WTC11 (cell line): Measurements from ENCODE around the gene IQCF5. TPM values are rescaled to one million over a fixed set of nuclear protein-coding genes. Genes with fewer than 3 reads are reported as not detected.

Source experiments
- ATAC-seq: fragments of 200-7000 bp; cut with Tn5 transposase; 2 replicates; pipeline ENCODE4 v1.10.0; 2021; ENCODE audit warnings: mild to moderate bottlenecking, moderate library complexity
- CTCF ChIA-PET: fragments of 300-600 bp; sonication (Branson Sonifier 250); formaldehyde crosslinking; loops from one replicate; lab custom pipeline; 2021; ENCODE audit warnings: antibody characterized with exemption; lab: Charles Lee
- POLR2A ChIA-PET: fragments of 350-600 bp; sonication (Branson Sonifier 250); formaldehyde crosslinking; loops from one replicate; lab custom pipeline; 2021; ENCODE audit warnings: antibody characterized with exemption; lab: Charles Lee
- DNase-seq: peaks from one replicate; pipeline ENCODE4 v3.0.0; 2021; ENCODE audit warnings: low spot score
- H3K27ac Mint-ChIP-seq: 2 replicates; pipeline ENCODE4 v1.8.0; 2021; ENCODE audit warnings: mixed read lengths
- H3K27me3 Mint-ChIP-seq: 2 replicates; pipeline ENCODE4 v1.8.0; 2021; ENCODE audit warnings: low read depth, mild to moderate bottlenecking, moderate library complexity, mixed read lengths
- H3K36me3 Mint-ChIP-seq: 2 replicates; pipeline ENCODE4 v1.8.0; 2021; ENCODE audit warnings: mixed read lengths
- H3K4me1 Mint-ChIP-seq: 2 replicates; pipeline ENCODE4 v1.8.0; 2022; ENCODE audit warnings: mixed read lengths
- H3K4me3 Mint-ChIP-seq: 2 replicates; pipeline ENCODE4 v1.8.0; 2021; ENCODE audit warnings: mild to moderate bottlenecking, moderate library complexity, mixed read lengths
- H3K9me3 Mint-ChIP-seq: 2 replicates; pipeline ENCODE4 v1.8.0; 2021; ENCODE audit warnings: mixed read lengths
- CDX4 ChIP-seq: fragments of 250-450 bp; sonication (Bioruptor Pico); IDR thresholded peaks from 2 replicates; pipeline ENCODE4 v1.9.0; 2021; ENCODE audit warnings: moderate library complexity, mild to moderate bottlenecking, inconsistent platforms, borderline replicate concordance
- CREM ChIP-seq: sonication (generic); formaldehyde crosslinking; IDR thresholded peaks from 2 replicates; pipeline ENCODE4 v1.8.1; 2022; ENCODE audit warnings: mild to moderate bottlenecking, missing genetic modification reagents, moderate library complexity
- CTCF ChIP-seq: fragments of 200-600 bp; IDR thresholded peaks from 2 replicates; pipeline ENCODE4 v1.8.0; 2022; ENCODE audit warnings: antibody characterized with exemption
- ESRRA ChIP-seq: sonication (generic); formaldehyde crosslinking; IDR thresholded peaks from 2 replicates; pipeline ENCODE4 v1.8.1; 2022; ENCODE audit warnings: mild to moderate bottlenecking, missing genetic modification reagents, borderline replicate concordance
- FOXJ3 ChIP-seq: sonication (generic); formaldehyde crosslinking; IDR thresholded peaks from 2 replicates; pipeline ENCODE4 v1.9.0; 2021; ENCODE audit warnings: missing genetic modification reagents, mild to moderate bottlenecking, borderline replicate concordance
- FOXP1 ChIP-seq: sonication (generic); formaldehyde crosslinking; IDR thresholded peaks from 2 replicates; pipeline ENCODE4 v1.8.0; 2022; ENCODE audit warnings: missing genetic modification reagents, mild to moderate bottlenecking, moderate library complexity, borderline replicate concordance
- HMGA2 ChIP-seq: fragments of 250-450 bp; sonication (Bioruptor Pico); IDR thresholded peaks from 2 replicates; pipeline ENCODE4 v1.4.0; 2021; ENCODE audit warnings: mild to moderate bottlenecking, moderate library complexity
- MYBL2 ChIP-seq: sonication (generic); formaldehyde crosslinking; IDR thresholded peaks from 2 replicates; pipeline ENCODE4 v1.8.1; 2023; ENCODE audit warnings: mild to moderate bottlenecking, moderate library complexity, missing genetic modification reagents
- NR3C1 ChIP-seq: sonication (generic); formaldehyde crosslinking; conservative IDR thresholded peaks from 2 replicates; pipeline ENCODE4 v1.8.1; 2023; ENCODE audit warnings: low read depth, mild to moderate bottlenecking, missing genetic modification reagents
- RELA ChIP-seq: sonication (generic); formaldehyde crosslinking; IDR thresholded peaks from 2 replicates; pipeline ENCODE4 v1.8.1; 2022; ENCODE audit warnings: missing genetic modification reagents, mild to moderate bottlenecking, borderline replicate concordance
- TCF7 ChIP-seq: sonication (generic); formaldehyde crosslinking; IDR thresholded peaks from 2 replicates; pipeline ENCODE4 v1.8.0; 2022; ENCODE audit warnings: mild to moderate bottlenecking, low read depth, missing genetic modification reagents, moderate library complexity
- ZNF121 ChIP-seq: sonication (generic); formaldehyde crosslinking; IDR thresholded peaks from 2 replicates; pipeline ENCODE4 v1.8.0; 2023; ENCODE audit warnings: missing genetic modification reagents
- ZNF232 ChIP-seq: sonication (generic); formaldehyde crosslinking; IDR thresholded peaks from 2 replicates; pipeline ENCODE4 v1.8.0; 2022; ENCODE audit warnings: mild to moderate bottlenecking, missing genetic modification reagents
- total RNA-seq: library from RNA; stranded (reverse); gene quantifications from 3 replicates; pipeline ENCODE4 v1.2.3, GENCODE V29; 2021
- TF ChIP-seq, protein P1 (sequence below): fragments of 250-450 bp; sonication (Bioruptor Pico); IDR thresholded peaks from 2 replicates; pipeline ENCODE4 v1.8.0; 2021; ENCODE audit warnings: mild to moderate bottlenecking
- TF ChIP-seq, protein P2 (sequence below): sonication (generic); formaldehyde crosslinking; IDR thresholded peaks from 2 replicates; pipeline ENCODE4 v1.8.0; 2023; ENCODE audit warnings: mild to moderate bottlenecking, missing genetic modification reagents
- TF ChIP-seq, protein P3 (sequence below): sonication (generic); formaldehyde crosslinking; conservative IDR thresholded peaks from 2 replicates; pipeline ENCODE4 v1.8.1; 2023; ENCODE audit warnings: mild to moderate bottlenecking, low read depth, missing genetic modification reagents, moderate library complexity

Gene IQCF5
- total RNA-seq, 1 experiment from 2014 or later = not detected

DNA sequence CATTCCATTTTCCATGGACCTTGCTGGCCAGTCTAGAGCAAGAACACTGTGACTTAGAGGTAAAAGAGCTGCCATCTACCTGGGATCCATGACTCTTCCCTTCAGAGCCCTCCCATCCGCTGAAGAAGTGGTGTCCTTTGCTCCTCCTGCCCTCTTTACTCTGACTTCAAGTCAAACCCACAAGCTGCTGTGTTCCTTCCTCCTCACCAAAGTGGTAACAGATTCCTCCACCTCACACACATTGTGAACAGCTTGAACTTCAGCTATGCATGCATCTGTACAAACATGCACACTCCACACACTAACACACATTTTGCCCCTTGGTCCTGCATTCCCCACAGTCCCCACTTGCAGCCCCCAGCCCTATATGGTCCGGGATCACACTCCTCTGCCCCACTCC lies 990 bp downstream of the IQCF5 start:
- DNase-seq (no peak), ATAC-seq (no peak)
- Mint-ChIP-seq H3K4me1 (0 out of 2 replicates have a peak, but pooled peaks cover 2% of the 10 kb centered on the region), H3K27ac (no peak overlapping the region), H3K36me3 (no peaks in the 10 kb centered on the region), H3K9me3 (peaks cover 3% of the 10 kb centered on the region; the same call in 1 of the 2 replicates), H3K27me3 (no peaks in the 10 kb centered on the region; the same call in 1 of the 2 replicates), H3K4me3 (no peak overlapping the region)
- no peak for TF ChIP-seq ZNF121
- POLR2A ChIA-PET = no interaction called here
- CTCF ChIA-PET = interaction anchor here (1.3 to 1.9 kb wide), 2 partner anchors 55 to 155 kb away, joined by 4 to 11 read pairs; no protein-coding TSS in a partner anchor

GRCh38 chr3:51873876-51874275 lies 1.5 kb downstream of the IQCF5 start:
- no peaks in the 10 kb centered on the region for H3K36me3 Mint-ChIP-seq
- H3K9me3 Mint-ChIP-seq = peaks cover 3% of the 10 kb centered on the region; the same call in 1 of the 2 replicates
- ATAC-seq = no peak
- DNase-seq = no peak
- H3K4me1 Mint-ChIP-seq = peaks cover 8% of the 10 kb centered on the region; the same call in 1 of the 2 replicates
- no peak overlapping the region for H3K27ac Mint-ChIP-seq
- no peaks in the 10 kb centered on the region; the same call in 1 of the 2 replicates for H3K27me3 Mint-ChIP-seq
- H3K4me3 Mint-ChIP-seq = no peak overlapping the region
- TF ChIP-seq ZNF232 (no peak), ESRRA (CRISPR knock-in tag) (no peak), CTCF (no peak), FOXP1 (CRISPR knock-in tag) (no peak), ZNF121 (no peak), RELA (CRISPR knock-in tag) (no peak)
- TF ChIP-seq, protein P1, sequence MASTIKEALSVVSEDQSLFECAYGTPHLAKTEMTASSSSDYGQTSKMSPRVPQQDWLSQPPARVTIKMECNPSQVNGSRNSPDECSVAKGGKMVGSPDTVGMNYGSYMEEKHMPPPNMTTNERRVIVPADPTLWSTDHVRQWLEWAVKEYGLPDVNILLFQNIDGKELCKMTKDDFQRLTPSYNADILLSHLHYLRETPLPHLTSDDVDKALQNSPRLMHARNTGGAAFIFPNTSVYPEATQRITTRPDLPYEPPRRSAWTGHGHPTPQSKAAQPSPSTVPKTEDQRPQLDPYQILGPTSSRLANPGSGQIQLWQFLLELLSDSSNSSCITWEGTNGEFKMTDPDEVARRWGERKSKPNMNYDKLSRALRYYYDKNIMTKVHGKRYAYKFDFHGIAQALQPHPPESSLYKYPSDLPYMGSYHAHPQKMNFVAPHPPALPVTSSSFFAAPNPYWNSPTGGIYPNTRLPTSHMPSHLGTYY (CRISPR knock-in tag) = no peak
- CTCF ChIA-PET = interaction anchor here (1.3 to 1.9 kb wide), 2 partner anchors 54 to 155 kb away, joined by 4 to 11 read pairs; no protein-coding TSS in a partner anchor
- POLR2A ChIA-PET = no interaction called here

GRCh38 chr3:51873253-51873766 lies 2.1 kb downstream of the IQCF5 start:
- H3K27ac Mint-ChIP-seq = no peak overlapping the region
- CTCF ChIA-PET = interaction anchor here (1.9 kb wide), 1 partner anchor 54 kb away, joined by 11 read pairs; no protein-coding TSS in a partner anchor
- TF ChIP-seq MYBL2 (CRISPR knock-in tag) = no peak
- TF ChIP-seq HMGA2 (CRISPR knock-in tag) = no peak
- TF ChIP-seq TCF7 (CRISPR knock-in tag) = no peak
- no peak for TF ChIP-seq CREM
- TF ChIP-seq, protein P2, sequence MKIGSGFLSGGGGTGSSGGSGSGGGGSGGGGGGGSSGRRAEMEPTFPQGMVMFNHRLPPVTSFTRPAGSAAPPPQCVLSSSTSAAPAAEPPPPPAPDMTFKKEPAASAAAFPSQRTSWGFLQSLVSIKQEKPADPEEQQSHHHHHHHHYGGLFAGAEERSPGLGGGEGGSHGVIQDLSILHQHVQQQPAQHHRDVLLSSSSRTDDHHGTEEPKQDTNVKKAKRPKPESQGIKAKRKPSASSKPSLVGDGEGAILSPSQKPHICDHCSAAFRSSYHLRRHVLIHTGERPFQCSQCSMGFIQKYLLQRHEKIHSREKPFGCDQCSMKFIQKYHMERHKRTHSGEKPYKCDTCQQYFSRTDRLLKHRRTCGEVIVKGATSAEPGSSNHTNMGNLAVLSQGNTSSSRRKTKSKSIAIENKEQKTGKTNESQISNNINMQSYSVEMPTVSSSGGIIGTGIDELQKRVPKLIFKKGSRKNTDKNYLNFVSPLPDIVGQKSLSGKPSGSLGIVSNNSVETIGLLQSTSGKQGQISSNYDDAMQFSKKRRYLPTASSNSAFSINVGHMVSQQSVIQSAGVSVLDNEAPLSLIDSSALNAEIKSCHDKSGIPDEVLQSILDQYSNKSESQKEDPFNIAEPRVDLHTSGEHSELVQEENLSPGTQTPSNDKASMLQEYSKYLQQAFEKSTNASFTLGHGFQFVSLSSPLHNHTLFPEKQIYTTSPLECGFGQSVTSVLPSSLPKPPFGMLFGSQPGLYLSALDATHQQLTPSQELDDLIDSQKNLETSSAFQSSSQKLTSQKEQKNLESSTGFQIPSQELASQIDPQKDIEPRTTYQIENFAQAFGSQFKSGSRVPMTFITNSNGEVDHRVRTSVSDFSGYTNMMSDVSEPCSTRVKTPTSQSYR (CRISPR knock-in tag) = no peak
- no peak for TF ChIP-seq CDX4 (CRISPR knock-in tag)
- no peak for TF ChIP-seq NR3C1 (CRISPR knock-in tag)
- TF ChIP-seq FOXJ3 (CRISPR knock-in tag) = no peak
- TF ChIP-seq, protein P3, sequence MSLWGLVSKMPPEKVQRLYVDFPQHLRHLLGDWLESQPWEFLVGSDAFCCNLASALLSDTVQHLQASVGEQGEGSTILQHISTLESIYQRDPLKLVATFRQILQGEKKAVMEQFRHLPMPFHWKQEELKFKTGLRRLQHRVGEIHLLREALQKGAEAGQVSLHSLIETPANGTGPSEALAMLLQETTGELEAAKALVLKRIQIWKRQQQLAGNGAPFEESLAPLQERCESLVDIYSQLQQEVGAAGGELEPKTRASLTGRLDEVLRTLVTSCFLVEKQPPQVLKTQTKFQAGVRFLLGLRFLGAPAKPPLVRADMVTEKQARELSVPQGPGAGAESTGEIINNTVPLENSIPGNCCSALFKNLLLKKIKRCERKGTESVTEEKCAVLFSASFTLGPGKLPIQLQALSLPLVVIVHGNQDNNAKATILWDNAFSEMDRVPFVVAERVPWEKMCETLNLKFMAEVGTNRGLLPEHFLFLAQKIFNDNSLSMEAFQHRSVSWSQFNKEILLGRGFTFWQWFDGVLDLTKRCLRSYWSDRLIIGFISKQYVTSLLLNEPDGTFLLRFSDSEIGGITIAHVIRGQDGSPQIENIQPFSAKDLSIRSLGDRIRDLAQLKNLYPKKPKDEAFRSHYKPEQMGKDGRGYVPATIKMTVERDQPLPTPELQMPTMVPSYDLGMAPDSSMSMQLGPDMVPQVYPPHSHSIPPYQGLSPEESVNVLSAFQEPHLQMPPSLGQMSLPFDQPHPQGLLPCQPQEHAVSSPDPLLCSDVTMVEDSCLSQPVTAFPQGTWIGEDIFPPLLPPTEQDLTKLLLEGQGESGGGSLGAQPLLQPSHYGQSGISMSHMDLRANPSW = no peak
- no peak for TF ChIP-seq ZNF232

More at GRCh38 chr3:51873253-51873766, 2.1 kb downstream of the IQCF5 start:
- DNase-seq = no peak
- no peak for ATAC-seq
- no peaks in the 10 kb centered on the region for H3K36me3 Mint-ChIP-seq
- no peaks in the 10 kb centered on the region; the same call in 1 of the 2 replicates for H3K27me3 Mint-ChIP-seq
- no peak overlapping the region for H3K4me3 Mint-ChIP-seq
- H3K4me1 Mint-ChIP-seq = peaks cover 11% of the 10 kb centered on the region; the same call in 1 of the 2 replicates
- peaks cover 3% of the 10 kb centered on the region; the same call in 1 of the 2 replicates for H3K9me3 Mint-ChIP-seq
- POLR2A ChIA-PET = no interaction called here
